SK-N-SH treated with all-trans-retinoic acid at 6 μM for 48 hours (cell line): ENCODE data around the gene ATXN7.

Experiments
- ATAC-seq: fragments of 200-7000 bp; cut with Tn5 transposase; 3 replicates; pipeline ENCODE4 v1.9.1; 2020; ENCODE audit warnings: mild to moderate bottlenecking, moderate library complexity
- ARNTL ChIP-seq: fragments of 450-650 bp; formaldehyde crosslinking; IDR thresholded peaks from 2 replicates; pipeline ENCODE4 v1.5.0; 2020; ENCODE audit warnings: low read depth, mild to moderate bottlenecking, moderate library complexity, borderline replicate concordance
- CSDC2 ChIP-seq: fragments of 250-450 bp; sonication (Bioruptor Pico); IDR thresholded peaks from 2 replicates; pipeline ENCODE4 v1.5.0; 2020; ENCODE audit warnings: mild to moderate bottlenecking, moderate library complexity
- ESRRG ChIP-seq: fragments of 250-450 bp; sonication (Bioruptor Pico); IDR thresholded peaks from 2 replicates; pipeline ENCODE4 v1.6.1; 2021; ENCODE audit warnings: mild to moderate bottlenecking
- GLIS3 ChIP-seq: fragments of 250-450 bp; sonication (Bioruptor Pico); IDR thresholded peaks from 2 replicates; pipeline ENCODE4 v1.5.0; 2020; ENCODE audit warnings: mild to moderate bottlenecking, moderate library complexity
- OSR1 ChIP-seq: fragments of 250-450 bp; sonication (Bioruptor Pico); IDR thresholded peaks from 2 replicates; pipeline ENCODE4 v1.8.0; 2022; ENCODE audit warnings: moderate library complexity, mild to moderate bottlenecking, inconsistent platforms
- PPARA ChIP-seq: fragments of 250-450 bp; sonication (Bioruptor Pico); IDR thresholded peaks from 2 replicates; pipeline ENCODE4 v1.5.0; 2020; ENCODE audit warnings: mild to moderate bottlenecking, borderline replicate concordance
- RARB ChIP-seq: fragments of 250-450 bp; sonication (Bioruptor Pico); IDR thresholded peaks from 2 replicates; pipeline ENCODE4 v1.8.0; 2021; ENCODE audit warnings: mild to moderate bottlenecking, moderate library complexity
- SNAI2 ChIP-seq: fragments of 250-450 bp; sonication (Bioruptor Pico); IDR thresholded peaks from 2 replicates; pipeline ENCODE4 v1.5.0; 2020; ENCODE audit warnings: mild to moderate bottlenecking, moderate library complexity
- TCF4 ChIP-seq: fragments of 250-450 bp; sonication (Bioruptor Pico); IDR thresholded peaks from 2 replicates; pipeline ENCODE4 v1.8.0; 2021; ENCODE audit warnings: mild to moderate bottlenecking, moderate library complexity, borderline replicate concordance
- TOX ChIP-seq: fragments of 250-450 bp; sonication (Bioruptor Pico); IDR thresholded peaks from 2 replicates; pipeline ENCODE4 v1.8.0; 2021; ENCODE audit warnings: mild to moderate bottlenecking, moderate library complexity, borderline replicate concordance
- ZC3H10 ChIP-seq: fragments of 250-450 bp; sonication (Bioruptor Pico); IDR thresholded peaks from 2 replicates; pipeline ENCODE4 v1.5.1; 2021; ENCODE audit warnings: mild to moderate bottlenecking, moderate library complexity
- ZFP3 ChIP-seq: fragments of 250-450 bp; sonication (Bioruptor Pico); IDR thresholded peaks from 2 replicates; pipeline ENCODE4 v1.5.0; 2020; ENCODE audit warnings: mild to moderate bottlenecking, moderate library complexity
- ZFP30 ChIP-seq: fragments of 450-650 bp; formaldehyde crosslinking; IDR thresholded peaks from 2 replicates; pipeline ENCODE4 v1.5.0; 2022; ENCODE audit warnings: mild to moderate bottlenecking, moderate library complexity
- ZNF70 ChIP-seq: fragments of 450-650 bp; formaldehyde crosslinking; IDR thresholded peaks from 2 replicates; pipeline ENCODE4 v1.5.0; 2020; ENCODE audit warnings: mild to moderate bottlenecking, moderate library complexity
- ZNF8 ChIP-seq: fragments of 450-650 bp; formaldehyde crosslinking; IDR thresholded peaks from 2 replicates; pipeline ENCODE4 v1.5.0; 2020; ENCODE audit warnings: mild to moderate bottlenecking, moderate library complexity
- TF ChIP-seq, protein P1 (sequence below): fragments of 250-450 bp; sonication (Bioruptor Pico); IDR thresholded peaks from 2 replicates; pipeline ENCODE4 v1.5.1; 2020; ENCODE audit warnings: low read depth, mild to moderate bottlenecking, moderate library complexity
- TF ChIP-seq, protein P2 (sequence below): fragments of 250-450 bp; sonication (Bioruptor Pico); IDR thresholded peaks from 2 replicates; pipeline ENCODE4 v1.5.1; 2021; ENCODE audit warnings: mild to moderate bottlenecking, moderate library complexity
- TF ChIP-seq, protein P3 (sequence below): fragments of 250-450 bp; sonication (Bioruptor Pico); IDR thresholded peaks from 2 replicates; pipeline ENCODE4 v1.8.0; 2021; ENCODE audit warnings: low read depth, mild to moderate bottlenecking, moderate library complexity, borderline replicate concordance
- TF ChIP-seq, protein P4 (sequence below): fragments of 250-450 bp; sonication (Bioruptor Pico); IDR thresholded peaks from 2 replicates; pipeline ENCODE4 v1.5.0; 2020; ENCODE audit warnings: mild to moderate bottlenecking, moderate library complexity

ATXN7 gene, protein sequence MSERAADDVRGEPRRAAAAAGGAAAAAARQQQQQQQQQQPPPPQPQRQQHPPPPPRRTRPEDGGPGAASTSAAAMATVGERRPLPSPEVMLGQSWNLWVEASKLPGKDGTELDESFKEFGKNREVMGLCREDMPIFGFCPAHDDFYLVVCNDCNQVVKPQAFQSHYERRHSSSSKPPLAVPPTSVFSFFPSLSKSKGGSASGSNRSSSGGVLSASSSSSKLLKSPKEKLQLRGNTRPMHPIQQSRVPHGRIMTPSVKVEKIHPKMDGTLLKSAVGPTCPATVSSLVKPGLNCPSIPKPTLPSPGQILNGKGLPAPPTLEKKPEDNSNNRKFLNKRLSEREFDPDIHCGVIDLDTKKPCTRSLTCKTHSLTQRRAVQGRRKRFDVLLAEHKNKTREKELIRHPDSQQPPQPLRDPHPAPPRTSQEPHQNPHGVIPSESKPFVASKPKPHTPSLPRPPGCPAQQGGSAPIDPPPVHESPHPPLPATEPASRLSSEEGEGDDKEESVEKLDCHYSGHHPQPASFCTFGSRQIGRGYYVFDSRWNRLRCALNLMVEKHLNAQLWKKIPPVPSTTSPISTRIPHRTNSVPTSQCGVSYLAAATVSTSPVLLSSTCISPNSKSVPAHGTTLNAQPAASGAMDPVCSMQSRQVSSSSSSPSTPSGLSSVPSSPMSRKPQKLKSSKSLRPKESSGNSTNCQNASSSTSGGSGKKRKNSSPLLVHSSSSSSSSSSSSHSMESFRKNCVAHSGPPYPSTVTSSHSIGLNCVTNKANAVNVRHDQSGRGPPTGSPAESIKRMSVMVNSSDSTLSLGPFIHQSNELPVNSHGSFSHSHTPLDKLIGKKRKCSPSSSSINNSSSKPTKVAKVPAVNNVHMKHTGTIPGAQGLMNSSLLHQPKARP

DNA sequence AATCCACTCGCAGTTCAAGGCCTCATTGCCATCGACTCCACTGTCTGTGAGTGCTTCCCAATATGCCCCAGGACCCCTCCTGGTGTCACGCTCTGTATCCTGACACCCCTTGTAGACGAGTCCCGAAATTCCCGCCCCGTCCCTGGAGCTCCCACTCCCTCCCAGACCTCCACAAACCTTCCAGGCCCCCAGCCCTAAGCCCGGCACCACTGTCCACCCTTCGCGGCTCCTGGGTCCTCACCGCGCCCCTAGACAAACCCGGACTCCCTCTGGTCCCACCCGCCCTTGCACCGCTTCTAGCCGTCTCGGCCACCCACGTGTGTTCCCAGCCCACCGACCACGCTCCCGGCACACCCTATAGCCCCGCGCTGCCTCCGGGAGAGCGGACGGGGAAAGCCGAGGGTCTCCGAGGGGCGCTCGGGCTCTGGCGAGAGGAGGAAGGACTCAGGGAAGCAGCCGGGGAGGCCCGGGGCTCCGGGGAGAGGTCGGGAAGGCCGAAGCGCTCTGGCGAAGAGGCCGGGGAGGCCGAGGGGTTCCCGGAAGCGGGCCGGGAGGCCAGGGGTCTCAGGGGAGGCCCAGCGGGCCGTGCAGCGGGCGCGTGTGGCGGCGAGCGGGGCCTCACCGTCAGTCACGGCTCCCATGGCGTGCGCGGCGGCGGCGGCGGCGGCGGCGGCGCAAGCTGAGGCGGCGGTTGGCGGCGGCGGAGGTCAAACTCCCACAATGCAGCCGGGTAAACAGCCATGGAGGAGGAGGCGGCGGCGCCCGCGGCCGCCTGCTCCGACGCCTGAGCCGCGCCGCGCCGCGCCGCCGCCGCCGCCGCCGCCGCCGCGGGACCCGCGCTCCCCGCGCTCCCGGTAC is at the start of gene ATXN7, which contains the start of gene THOC7:
TSS of gene ATXN7 (plus strand) at position 718 of the 858 bp plus-strand sequence. CDS start 48,732 bp downstream, outside the sequence.
TSS of gene THOC7 (minus strand) at position 656 of the 858 bp plus-strand sequence. CDS start at position 641, 15 bp downstream.
- TF ChIP-seq ZC3H10 (CRISPR knock-in tag) (no peak), ZFP30 (CRISPR knock-in tag) (no peak), RARB (CRISPR knock-in tag) (no peak), SNAI2 (CRISPR knock-in tag) (no peak), TOX (CRISPR knock-in tag) (no peak), ZNF8 (CRISPR knock-in tag) (no peak), TCF4 (no peak), ARNTL (CRISPR knock-in tag) (no peak), GLIS3 (CRISPR knock-in tag) (no peak), ESRRG (no peak), ZFP3 (CRISPR knock-in tag) (no peak), PPARA (CRISPR knock-in tag) (no peak), OSR1 (CRISPR knock-in tag) (no peak)
- TF ChIP-seq, protein P1, sequence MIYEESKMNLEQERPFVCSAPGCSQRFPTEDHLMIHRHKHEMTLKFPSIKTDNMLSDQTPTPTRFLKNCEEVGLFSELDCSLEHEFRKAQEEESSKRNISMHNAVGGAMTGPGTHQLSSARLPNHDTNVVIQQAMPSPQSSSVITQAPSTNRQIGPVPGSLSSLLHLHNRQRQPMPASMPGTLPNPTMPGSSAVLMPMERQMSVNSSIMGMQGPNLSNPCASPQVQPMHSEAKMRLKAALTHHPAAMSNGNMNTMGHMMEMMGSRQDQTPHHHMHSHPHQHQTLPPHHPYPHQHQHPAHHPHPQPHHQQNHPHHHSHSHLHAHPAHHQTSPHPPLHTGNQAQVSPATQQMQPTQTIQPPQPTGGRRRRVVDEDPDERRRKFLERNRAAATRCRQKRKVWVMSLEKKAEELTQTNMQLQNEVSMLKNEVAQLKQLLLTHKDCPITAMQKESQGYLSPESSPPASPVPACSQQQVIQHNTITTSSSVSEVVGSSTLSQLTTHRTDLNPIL (CRISPR knock-in tag), result no peak
- TF ChIP-seq, protein P2, sequence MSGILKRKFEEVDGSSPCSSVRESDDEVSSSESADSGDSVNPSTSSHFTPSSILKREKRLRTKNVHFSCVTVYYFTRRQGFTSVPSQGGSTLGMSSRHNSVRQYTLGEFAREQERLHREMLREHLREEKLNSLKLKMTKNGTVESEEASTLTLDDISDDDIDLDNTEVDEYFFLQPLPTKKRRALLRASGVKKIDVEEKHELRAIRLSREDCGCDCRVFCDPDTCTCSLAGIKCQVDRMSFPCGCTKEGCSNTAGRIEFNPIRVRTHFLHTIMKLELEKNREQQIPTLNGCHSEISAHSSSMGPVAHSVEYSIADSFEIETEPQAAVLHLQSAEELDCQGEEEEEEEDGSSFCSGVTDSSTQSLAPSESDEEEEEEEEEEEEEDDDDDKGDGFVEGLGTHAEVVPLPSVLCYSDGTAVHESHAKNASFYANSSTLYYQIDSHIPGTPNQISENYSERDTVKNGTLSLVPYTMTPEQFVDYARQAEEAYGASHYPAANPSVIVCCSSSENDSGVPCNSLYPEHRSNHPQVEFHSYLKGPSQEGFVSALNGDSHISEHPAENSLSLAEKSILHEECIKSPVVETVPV (CRISPR knock-in tag), result no peak
- TF ChIP-seq, protein P3, sequence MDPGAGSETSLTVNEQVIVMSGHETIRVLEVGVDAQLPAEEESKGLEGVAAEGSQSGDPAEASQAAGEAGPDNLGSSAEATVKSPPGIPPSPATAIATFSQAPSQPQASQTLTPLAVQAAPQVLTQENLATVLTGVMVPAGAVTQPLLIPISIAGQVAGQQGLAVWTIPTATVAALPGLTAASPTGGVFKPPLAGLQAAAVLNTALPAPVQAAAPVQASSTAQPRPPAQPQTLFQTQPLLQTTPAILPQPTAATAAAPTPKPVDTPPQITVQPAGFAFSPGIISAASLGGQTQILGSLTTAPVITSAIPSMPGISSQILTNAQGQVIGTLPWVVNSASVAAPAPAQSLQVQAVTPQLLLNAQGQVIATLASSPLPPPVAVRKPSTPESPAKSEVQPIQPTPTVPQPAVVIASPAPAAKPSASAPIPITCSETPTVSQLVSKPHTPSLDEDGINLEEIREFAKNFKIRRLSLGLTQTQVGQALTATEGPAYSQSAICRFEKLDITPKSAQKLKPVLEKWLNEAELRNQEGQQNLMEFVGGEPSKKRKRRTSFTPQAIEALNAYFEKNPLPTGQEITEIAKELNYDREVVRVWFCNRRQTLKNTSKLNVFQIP, result no peak

DNA sequence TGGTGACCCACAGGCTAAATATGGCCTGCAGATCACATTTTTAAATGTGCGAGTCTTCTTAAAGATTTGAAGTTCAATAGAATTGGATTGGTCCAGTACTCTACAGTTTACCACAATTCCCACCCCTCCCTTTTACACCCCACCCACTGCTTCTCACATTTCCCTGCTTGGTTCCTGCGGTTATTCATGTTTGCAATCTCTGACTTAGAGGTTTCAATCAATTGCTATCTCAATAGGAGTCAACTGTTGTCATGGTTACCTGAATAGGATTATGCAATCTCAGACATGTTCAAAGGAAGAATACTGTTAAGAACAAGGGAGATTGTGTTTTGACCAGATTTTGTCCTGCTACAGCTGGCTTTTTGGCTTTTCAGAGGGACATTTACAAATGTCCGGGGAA is 49.4 kb upstream of the ATXN7 start:
- TF ChIP-seq, protein P4, sequence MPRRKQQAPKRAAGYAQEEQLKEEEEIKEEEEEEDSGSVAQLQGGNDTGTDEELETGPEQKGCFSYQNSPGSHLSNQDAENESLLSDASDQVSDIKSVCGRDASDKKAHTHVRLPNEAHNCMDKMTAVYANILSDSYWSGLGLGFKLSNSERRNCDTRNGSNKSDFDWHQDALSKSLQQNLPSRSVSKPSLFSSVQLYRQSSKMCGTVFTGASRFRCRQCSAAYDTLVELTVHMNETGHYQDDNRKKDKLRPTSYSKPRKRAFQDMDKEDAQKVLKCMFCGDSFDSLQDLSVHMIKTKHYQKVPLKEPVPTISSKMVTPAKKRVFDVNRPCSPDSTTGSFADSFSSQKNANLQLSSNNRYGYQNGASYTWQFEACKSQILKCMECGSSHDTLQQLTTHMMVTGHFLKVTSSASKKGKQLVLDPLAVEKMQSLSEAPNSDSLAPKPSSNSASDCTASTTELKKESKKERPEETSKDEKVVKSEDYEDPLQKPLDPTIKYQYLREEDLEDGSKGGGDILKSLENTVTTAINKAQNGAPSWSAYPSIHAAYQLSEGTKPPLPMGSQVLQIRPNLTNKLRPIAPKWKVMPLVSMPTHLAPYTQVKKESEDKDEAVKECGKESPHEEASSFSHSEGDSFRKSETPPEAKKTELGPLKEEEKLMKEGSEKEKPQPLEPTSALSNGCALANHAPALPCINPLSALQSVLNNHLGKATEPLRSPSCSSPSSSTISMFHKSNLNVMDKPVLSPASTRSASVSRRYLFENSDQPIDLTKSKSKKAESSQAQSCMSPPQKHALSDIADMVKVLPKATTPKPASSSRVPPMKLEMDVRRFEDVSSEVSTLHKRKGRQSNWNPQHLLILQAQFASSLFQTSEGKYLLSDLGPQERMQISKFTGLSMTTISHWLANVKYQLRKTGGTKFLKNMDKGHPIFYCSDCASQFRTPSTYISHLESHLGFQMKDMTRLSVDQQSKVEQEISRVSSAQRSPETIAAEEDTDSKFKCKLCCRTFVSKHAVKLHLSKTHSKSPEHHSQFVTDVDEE (CRISPR knock-in tag), result no peak
- no peak for TF ChIP-seq CSDC2 (CRISPR knock-in tag)
- no peak for TF ChIP-seq ZC3H10 (CRISPR knock-in tag)
- no peak for TF ChIP-seq ESRRG
- TF ChIP-seq ZNF70 (CRISPR knock-in tag), result no peak
- no peak for TF ChIP-seq PPARA (CRISPR knock-in tag)
- no peak for TF ChIP-seq OSR1 (CRISPR knock-in tag)
- no peak for TF ChIP-seq TOX (CRISPR knock-in tag)
- ATAC-seq, result no peak

More for the DNA sequence above, at the start of gene ATXN7, which contains the start of gene THOC7:
- ATAC-seq, result peak; percentile 86

DNA sequence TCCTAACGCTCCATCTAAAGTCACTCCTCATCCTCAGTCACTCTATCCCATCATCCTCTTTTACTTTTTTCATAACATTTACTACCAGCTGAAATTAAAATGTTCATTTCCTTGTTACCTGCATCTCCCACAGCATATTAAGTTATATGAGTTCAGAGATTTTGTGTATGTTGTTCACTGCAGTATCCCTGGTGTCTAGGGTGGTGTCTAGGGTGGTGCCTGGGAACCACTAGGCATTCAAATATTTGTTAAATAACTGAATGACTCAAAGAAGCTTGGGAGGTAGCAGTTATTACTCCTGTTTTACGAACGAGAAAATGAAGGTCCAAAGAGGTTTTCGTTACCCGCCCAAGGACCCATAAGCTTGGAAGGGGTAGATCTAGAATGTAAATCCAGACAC is 46.4 kb upstream of the ATXN7 start:
- TF ChIP-seq OSR1 (CRISPR knock-in tag) (no peak), ZNF8 (CRISPR knock-in tag) (no peak), CSDC2 (CRISPR knock-in tag) (no peak), SNAI2 (CRISPR knock-in tag) (no peak)
- ATAC-seq, result no peak
